H1 (cell line): ENCODE measurements around the gene SIK3. TPM values are rescaled to one million over a fixed set of nuclear protein-coding genes. Genes with fewer than 3 reads are reported as not detected.

Source experiments
- CTCF ChIA-PET: fragments of 300-600 bp; sonication (Branson Sonifier 250); formaldehyde crosslinking; loops from one replicate; lab custom pipeline; 2021; ENCODE audit not compliant: partially characterized antibody; lab: Charles Lee
- POLR2A ChIA-PET: fragments of 300-600 bp; sonication (Branson Sonifier 250); formaldehyde crosslinking; loops from one replicate; lab custom pipeline; 2021; ENCODE audit warnings: inconsistent platforms; ENCODE audit not compliant: partially characterized antibody; lab: Charles Lee
- DNase-seq, 2 experiments: peaks; one replicate each; pipeline versions ENCODE4 v3.0.0 to v3.0.0-alpha.2; 2010 to 2022; ENCODE audit warnings: low spot score in 2 of 2, low read depth in 1 of 2, mixed read lengths in 1 of 2
- FAIRE-seq: peaks from 2 replicates; lab custom pipeline; 2011; peaks lifted over from hg19 to GRCh38; lab: Jason Lieb, UNC
- H2AFZ ChIP-seq: 2 replicates; pipeline ENCODE4 v1.8.1; 2012; ENCODE audit warnings: low read length, inconsistent platforms
- H2AK5ac ChIP-seq: 2 replicates; pipeline ENCODE4 v1.6.1; 2013; ENCODE audit warnings: low read depth, low read length
- H2BK120ac ChIP-seq: replicated peaks from 2 replicates; pipeline ENCODE3; 2013; ENCODE audit warnings: low read depth, low read length, inconsistent platforms
- H2BK12ac ChIP-seq: 2 replicates; pipeline ENCODE4 v1.6.1; 2013; ENCODE audit warnings: low read depth, low read length
- H2BK15ac ChIP-seq: 2 replicates; pipeline ENCODE4 v1.6.1; 2013; ENCODE audit warnings: low read length
- H2BK20ac ChIP-seq: 2 replicates; pipeline ENCODE4 v1.6.1; 2013; ENCODE audit warnings: low read length
- H2BK5ac ChIP-seq: 2 replicates; pipeline ENCODE4 v1.6.1; 2013; ENCODE audit warnings: low read depth, low read length
- H3K14ac ChIP-seq: 2 replicates; pipeline ENCODE4 v1.6.1; 2013; ENCODE audit warnings: inconsistent platforms; ENCODE audit not compliant: insufficient read length
- H3K18ac ChIP-seq: 2 replicates; pipeline ENCODE4 v1.6.1; 2013; ENCODE audit warnings: low read length; ENCODE audit errors: extremely low read depth
- H3K23ac ChIP-seq: 2 replicates; pipeline ENCODE4 v1.6.1; 2013; ENCODE audit warnings: inconsistent platforms; ENCODE audit not compliant: insufficient read length
- H3K23me2 ChIP-seq: 2 replicates; pipeline ENCODE4 v1.6.1; 2013; ENCODE audit warnings: low read depth, low read length
- H3K27ac ChIP-seq: 2 replicates; pipeline ENCODE4 v1.6.1; 2011; ENCODE audit warnings: low read depth, low read length, inconsistent platforms
- H3K27me3 ChIP-seq, 4 experiments: replicated peaks in 1 of 4; 1 replicate in 1 of 4; 2 replicates in 3 of 4; pipeline versions ENCODE4 v1.6.1 to v1.8.1; 2011 to 2013; ENCODE audit warnings: low read length in 3 of 4, mild to moderate bottlenecking in 3 of 4, inconsistent platforms in 2 of 4, mixed read lengths in 2 of 4, moderate library complexity in 1 of 4; ENCODE audit not compliant: control insufficient read depth in 3 of 4, insufficient read depth in 3 of 4; ENCODE audit errors: extremely low read depth in 1 of 4
- H3K36me3 ChIP-seq, 4 experiments: 2 replicates each; pipeline versions ENCODE4 v1.6.1 to v1.8.1; 2011 to 2013; ENCODE audit warnings: mild to moderate bottlenecking in 4 of 4, low read length in 3 of 4, moderate library complexity in 2 of 4, control low read depth in 1 of 4, inconsistent platforms in 1 of 4; ENCODE audit not compliant: insufficient read depth in 4 of 4, control insufficient read depth in 2 of 4
- H3K4ac ChIP-seq: replicated peaks from 2 replicates; pipeline ENCODE3; 2013; ENCODE audit warnings: low read length, low read depth, mixed read lengths, inconsistent platforms; ENCODE audit not compliant: insufficient read length
- H3K4me1 ChIP-seq, 4 experiments: replicated peaks in 1 of 4; 1 replicate in 1 of 4; 2 replicates in 3 of 4; pipeline versions ENCODE4 v1.6.1 to v1.8.1; 2011 to 2013; ENCODE audit warnings: low read length in 3 of 4, inconsistent platforms in 2 of 4, mixed read lengths in 1 of 4; ENCODE audit not compliant: insufficient read depth in 4 of 4, control insufficient read depth in 3 of 4
- H3K4me2 ChIP-seq, 2 experiments: 2 replicates each; pipeline versions ENCODE4 v1.6.1 to v1.8.1; 2011 to 2013; ENCODE audit warnings: low read depth in 2 of 2, low read length in 2 of 2, control low read depth in 1 of 2, inconsistent platforms in 1 of 2, mild to moderate bottlenecking in 1 of 2; ENCODE audit not compliant: insufficient read depth in 1 of 2
- H3K4me3 ChIP-seq, 4 experiments: fragments of 200-600, 300-600 bp in 1 of 4; sonication (generic), shearing (Covaris generic), sonication (Bioruptor Twin) in 1 of 4; 2 replicates each; pipeline versions ENCODE4 v1.5.1 to v1.8.1; 2011 to 2016; ENCODE audit warnings: low read length in 4 of 4, low read depth in 3 of 4, control low read depth in 2 of 4, inconsistent platforms in 2 of 4, mild to moderate bottlenecking in 2 of 4, mixed read lengths in 1 of 4, moderate library complexity in 1 of 4; ENCODE audit not compliant: insufficient read depth in 2 of 4; ENCODE audit errors: extremely low read depth in 1 of 4
- H3K56ac ChIP-seq: replicated peaks from 2 replicates; pipeline ENCODE3; 2013; ENCODE audit warnings: low read depth, mild to moderate bottlenecking, mixed read lengths, low read length, inconsistent platforms; ENCODE audit not compliant: insufficient read length
- H3K79me1 ChIP-seq: 2 replicates; pipeline ENCODE4 v1.6.1; 2013; ENCODE audit warnings: low read depth, low read length, control low read depth
- H3K79me2 ChIP-seq, 2 experiments: 2 replicates each; pipeline versions ENCODE4 v1.6.1 to v1.8.1; 2012 to 2013; ENCODE audit warnings: low read length in 2 of 2, mild to moderate bottlenecking in 2 of 2, inconsistent platforms in 1 of 2; ENCODE audit not compliant: insufficient read depth in 2 of 2, control insufficient read depth in 1 of 2
- H3K9ac ChIP-seq, 4 experiments: replicated peaks in 1 of 4; 1 replicate in 1 of 4; 2 replicates in 3 of 4; pipeline versions ENCODE4 v1.6.1 to v1.8.1; 2011 to 2013; ENCODE audit warnings: low read depth in 3 of 4, low read length in 3 of 4, control low read depth in 2 of 4, mild to moderate bottlenecking in 2 of 4, moderate library complexity in 2 of 4, inconsistent platforms in 1 of 4; ENCODE audit errors: extremely low read depth in 1 of 4
- H3K9me3 ChIP-seq, 2 experiments: 2 replicates each; pipeline versions ENCODE4 v1.6.1 to v1.8.1; 2012 to 2013; ENCODE audit warnings: mild to moderate bottlenecking in 2 of 2, moderate library complexity in 2 of 2, control low read depth in 1 of 2, inconsistent platforms in 1 of 2, low read depth in 1 of 2, low read length in 1 of 2, mixed read lengths in 1 of 2; ENCODE audit not compliant: insufficient read depth in 2 of 2
- H4K20me1 ChIP-seq, 2 experiments: replicated peaks in 1 of 2; 2 replicates each; pipeline versions ENCODE3 to v1.8.1; 2011 to 2013; ENCODE audit warnings: inconsistent platforms in 2 of 2, low read length in 2 of 2, mild to moderate bottlenecking in 1 of 2; ENCODE audit not compliant: insufficient read depth in 2 of 2, control insufficient read depth in 1 of 2
- H4K5ac ChIP-seq: 2 replicates; pipeline ENCODE4 v1.6.1; 2013; ENCODE audit warnings: low read length, low read depth, mixed read lengths, inconsistent platforms; ENCODE audit not compliant: insufficient read length
- H4K8ac ChIP-seq: 2 replicates; pipeline ENCODE4 v1.8.0; 2013; ENCODE audit warnings: mild to moderate bottlenecking, moderate library complexity, low read length, inconsistent platforms; ENCODE audit not compliant: insufficient read depth; ENCODE audit errors: extremely low read depth
- H4K91ac ChIP-seq: replicated peaks from 2 replicates; pipeline ENCODE3; 2013; ENCODE audit warnings: low read length, mixed read lengths, inconsistent platforms; ENCODE audit not compliant: insufficient read length
- CREB1 ChIP-seq: IDR thresholded peaks from 2 replicates; pipeline ENCODE4 v1.6.1; 2012; ENCODE audit warnings: inconsistent platforms
- SP2 ChIP-seq: IDR thresholded peaks from 2 replicates; pipeline ENCODE4 v1.6.1; 2012; ENCODE audit warnings: mild to moderate bottlenecking, low read length, inconsistent platforms
- WGBS, 2 experiments: shearing (Covaris generic) in 1 of 2; methylation state at CpG; one replicate each; pipeline versions ENCODE4 v1.1.6 to v1.1.7; 2013 to 2015; ENCODE audit warnings: low lambda C conversion rate in 2 of 2, mixed read lengths in 2 of 2, inconsistent platforms in 1 of 2, low coverage in 1 of 2, missing lambda C conversion rate in 1 of 2; ENCODE audit not compliant: insufficient replicate concordance in 2 of 2, insufficient coverage in 1 of 2, insufficient read length in 1 of 2; ENCODE audit errors: extremely low coverage in 1 of 2, missing lambda C conversion rate in 1 of 2; 5-methylcytosine and 5-hydroxymethylcytosine counted together
- polyA plus RNA-seq, 7 experiments: library from polyadenylated mRNA; depleted of rRNA in 3 of 7; stranded (reverse) in 5 of 7; unstranded in 2 of 7; fragments of >200 nt in 5 of 7; fragments of 200-250 nt in 2 of 7; gene quantifications; 1 replicate in 5 of 7; 2 replicates in 1 of 7; 4 replicates in 1 of 7; pipeline versions ENCODE4 v1.2.1 to v1.2.3, GENCODE V29; 2011 to 2013; ENCODE audit warnings: missing spikeins in 2 of 7, mixed read lengths in 2 of 7
- total RNA-seq: library from RNA; stranded (reverse); fragmentation: NEBNext Ultra II Directional; extraction: Animal tissue kit (Norgen Biotek cat#: 25700); gene quantifications from 2 replicates; pipeline ENCODE4 v1.2.1, GENCODE V29; 2021

The SIK3 gene
- total and polyA plus RNA-seq, 2 of the 8 experiments (the other 6 are each of a cell fraction or from before 2014, with no cell fraction given), result 19.9 to 32.1 TPM

DNA sequence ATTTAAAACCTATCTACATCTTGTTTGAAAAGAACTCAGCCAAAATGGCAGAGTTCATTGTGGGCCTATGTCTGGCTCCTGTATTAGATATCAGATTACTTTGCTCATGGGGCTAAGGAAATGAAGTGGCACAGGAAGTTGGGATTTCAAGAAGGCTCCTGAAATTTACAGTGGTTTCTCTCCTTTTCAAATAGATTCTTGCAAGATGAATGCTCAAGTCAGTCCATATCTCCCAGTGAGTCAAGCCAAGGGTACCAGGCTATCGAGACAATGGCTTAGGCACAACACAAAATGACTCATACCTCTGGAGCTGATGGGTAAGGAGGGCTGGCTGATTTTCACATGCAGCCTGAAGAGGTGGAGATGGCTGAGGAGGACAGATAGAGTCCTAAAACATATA is 236.7 kb downstream of the SIK3 start:
- Histone ChIP-seq H2BK20ac (no peak overlapping the region), H4K5ac (no peak overlapping the region), H2BK120ac (no peak overlapping the region), H2AFZ (no peak overlapping the region), H3K36me3 (peaks cover 4 to 54% (median 32%) of the 10 kb centered on the region in 4 experiments; a peak in 7 of 8 replicates), H3K56ac (no peak overlapping the region), H3K23ac (no peak overlapping the region), H3K4me2 (no peak overlapping the region), H3K23me2 (no peaks in the 10 kb centered on the region), H2AK5ac (no peak overlapping the region), H4K91ac (no peak overlapping the region), H4K20me1 (peaks cover 3 to 5% of the 10 kb centered on the region in 2 experiments), H3K27me3 (no peaks in the 10 kb centered on the region), H3K14ac (no peak overlapping the region), H3K79me1 (no peaks in the 10 kb centered on the region), H3K4ac (no peak overlapping the region), H3K18ac (no peak overlapping the region), H3K79me2 (no peaks in the 10 kb centered on the region), H3K4me1 (no peaks in the 10 kb centered on the region), H3K9ac (no peak overlapping the region), H3K9me3 (no peaks in the 10 kb centered on the region), H3K27ac (no peak overlapping the region), H2BK5ac (no peak overlapping the region), H3K4me3 (no peak overlapping the region), H2BK15ac (no peak overlapping the region), H4K8ac (no peak overlapping the region), H2BK12ac (no peak overlapping the region)
- FAIRE-seq (no peak), DNase-seq (no peak)
- CTCF ChIA-PET, result interaction anchor here (1.1 kb wide), 1 partner anchor 71 kb away, joined by 3 read pairs; no protein-coding TSS in a partner anchor
- TF ChIP-seq CREB1 (no peak), SP2 (no peak)
- POLR2A ChIA-PET, result interaction anchor here (2.0 kb wide), 1 partner anchor 12 kb away, joined by 5 read pairs; no protein-coding TSS in a partner anchor
- 100% methylated on average over 1 of the region's 1 CpG; no CpG with 5 or more reads in 1 of the 2 experiments for WGBS, 2 experiments
